Parathyroid adenoma (tissue), 2 donors: ENCODE data around the gene EXOC3.

Experiments used
- H2AFZ ChIP-seq: fragments of 300-600 bp; sonication (generic); one replicate; pipeline ENCODE4 v1.7.0; 2017; ENCODE audit warnings: antibody characterized with exemption, mild to moderate bottlenecking
- H3K27ac ChIP-seq: fragments of 300-600 bp; sonication (generic); one replicate; pipeline ENCODE4 v1.7.0; 2017
- H3K27me3 ChIP-seq: fragments of 300-600 bp; sonication (generic); one replicate; pipeline ENCODE4 v1.7.0; 2017; ENCODE audit warnings: low read length; ENCODE audit not compliant: control insufficient read depth, insufficient read depth
- H3K36me3 ChIP-seq: fragments of 300-600 bp; sonication (generic); one replicate; pipeline ENCODE4 v1.7.0; 2017; ENCODE audit warnings: low read length; ENCODE audit not compliant: control insufficient read depth, insufficient read depth
- H3K4me1 ChIP-seq: fragments of 300-600 bp; sonication (generic); one replicate; pipeline ENCODE4 v1.7.0; 2017; ENCODE audit warnings: control low read depth
- H3K4me2 ChIP-seq: fragments of 300-600 bp; sonication (generic); one replicate; pipeline ENCODE4 v1.7.0; 2017; ENCODE audit warnings: low read length
- H3K4me3 ChIP-seq: fragments of 300-600 bp; sonication (generic); one replicate; pipeline ENCODE4 v1.7.0; 2017; ENCODE audit warnings: low read depth, low read length
- H3K79me2 ChIP-seq: fragments of 300-600 bp; sonication (generic); one replicate; pipeline ENCODE4 v1.7.0; 2017; ENCODE audit warnings: control low read depth
- H3K9ac ChIP-seq: fragments of 300-600 bp; sonication (generic); one replicate; pipeline ENCODE4 v1.7.0; 2017; ENCODE audit warnings: mild to moderate bottlenecking
- H3K9me3 ChIP-seq: fragments of 300-600 bp; sonication (generic); one replicate; pipeline ENCODE4 v1.7.0; 2017; ENCODE audit warnings: low read length; ENCODE audit not compliant: control insufficient read depth
- TF ChIP-seq, protein P1 (sequence below): fragments of 300-600 bp; sonication (generic); IDR thresholded peaks from one replicate; pipeline ENCODE4 v1.7.0; 2017; ENCODE audit warnings: antibody characterized with exemption, mild to moderate bottlenecking
- donor health status: primary hyperparathyroidism.

Gene EXOC3

DNA sequence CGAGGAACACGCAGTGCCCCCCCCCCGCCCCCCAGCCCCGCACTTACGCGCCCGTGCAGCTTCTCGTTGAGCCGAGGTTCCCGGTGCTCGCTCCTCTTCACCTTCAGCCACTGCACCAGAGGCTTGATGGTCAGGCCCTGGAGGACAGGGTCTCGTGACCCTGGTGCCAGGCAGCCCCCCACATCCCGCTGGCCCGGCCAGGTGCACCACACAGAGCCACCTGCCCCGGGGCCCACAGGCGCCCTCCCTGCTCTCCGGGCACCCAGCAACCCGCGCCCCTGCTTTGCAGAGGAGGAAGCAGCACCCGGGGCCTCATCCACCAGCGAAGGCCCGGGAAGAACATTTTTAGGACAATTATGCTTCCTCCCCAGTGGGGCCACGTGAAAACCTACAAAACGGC is 39.0 kb downstream of the EXOC3 start:
- Histone ChIP-seq H2AFZ (no peak overlapping the region), H3K36me3 (no peaks in the 10 kb centered on the region), H3K9ac (no peak overlapping the region), H3K27me3 (no peaks in the 10 kb centered on the region), H3K79me2 (no peaks in the 10 kb centered on the region), H3K4me3 (no peak overlapping the region), H3K9me3 (no peaks in the 10 kb centered on the region), H3K4me2 (no peak overlapping the region), H3K27ac (no peak overlapping the region), H3K4me1 (no peaks in the 10 kb centered on the region)
- TF ChIP-seq, protein P1, sequence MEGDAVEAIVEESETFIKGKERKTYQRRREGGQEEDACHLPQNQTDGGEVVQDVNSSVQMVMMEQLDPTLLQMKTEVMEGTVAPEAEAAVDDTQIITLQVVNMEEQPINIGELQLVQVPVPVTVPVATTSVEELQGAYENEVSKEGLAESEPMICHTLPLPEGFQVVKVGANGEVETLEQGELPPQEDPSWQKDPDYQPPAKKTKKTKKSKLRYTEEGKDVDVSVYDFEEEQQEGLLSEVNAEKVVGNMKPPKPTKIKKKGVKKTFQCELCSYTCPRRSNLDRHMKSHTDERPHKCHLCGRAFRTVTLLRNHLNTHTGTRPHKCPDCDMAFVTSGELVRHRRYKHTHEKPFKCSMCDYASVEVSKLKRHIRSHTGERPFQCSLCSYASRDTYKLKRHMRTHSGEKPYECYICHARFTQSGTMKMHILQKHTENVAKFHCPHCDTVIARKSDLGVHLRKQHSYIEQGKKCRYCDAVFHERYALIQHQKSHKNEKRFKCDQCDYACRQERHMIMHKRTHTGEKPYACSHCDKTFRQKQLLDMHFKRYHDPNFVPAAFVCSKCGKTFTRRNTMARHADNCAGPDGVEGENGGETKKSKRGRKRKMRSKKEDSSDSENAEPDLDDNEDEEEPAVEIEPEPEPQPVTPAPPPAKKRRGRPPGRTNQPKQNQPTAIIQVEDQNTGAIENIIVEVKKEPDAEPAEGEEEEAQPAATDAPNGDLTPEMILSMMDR: no peak

DNA sequence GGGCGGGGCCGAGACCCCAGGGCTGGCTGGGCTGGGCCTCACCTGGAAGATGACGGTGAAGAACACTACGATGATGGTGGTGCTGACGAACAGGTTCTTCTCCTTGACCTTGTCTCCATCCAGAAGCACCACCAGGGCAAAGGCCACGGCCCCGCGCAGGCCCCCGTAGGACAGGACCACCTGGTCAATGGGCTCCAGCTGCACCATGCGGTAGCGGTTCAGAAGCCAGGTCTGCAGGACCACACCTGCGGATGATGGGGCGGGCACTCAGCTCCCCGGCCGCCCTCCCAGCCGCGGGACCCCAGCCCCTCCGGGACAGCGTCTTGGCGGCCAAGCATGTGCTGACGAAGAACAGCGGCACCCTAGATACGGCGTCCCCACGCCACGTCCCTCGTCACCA is 39.5 kb downstream of the EXOC3 start:
- Histone ChIP-seq H3K4me2 (no peak overlapping the region), H3K27me3 (no peaks in the 10 kb centered on the region), H3K9ac (no peak overlapping the region), H2AFZ (no peak overlapping the region), H3K79me2 (no peaks in the 10 kb centered on the region), H3K4me3 (no peak overlapping the region), H3K27ac (no peak overlapping the region), H3K4me1 (no peaks in the 10 kb centered on the region), H3K36me3 (no peaks in the 10 kb centered on the region), H3K9me3 (no peaks in the 10 kb centered on the region)
- TF ChIP-seq, protein P1: no peak

DNA sequence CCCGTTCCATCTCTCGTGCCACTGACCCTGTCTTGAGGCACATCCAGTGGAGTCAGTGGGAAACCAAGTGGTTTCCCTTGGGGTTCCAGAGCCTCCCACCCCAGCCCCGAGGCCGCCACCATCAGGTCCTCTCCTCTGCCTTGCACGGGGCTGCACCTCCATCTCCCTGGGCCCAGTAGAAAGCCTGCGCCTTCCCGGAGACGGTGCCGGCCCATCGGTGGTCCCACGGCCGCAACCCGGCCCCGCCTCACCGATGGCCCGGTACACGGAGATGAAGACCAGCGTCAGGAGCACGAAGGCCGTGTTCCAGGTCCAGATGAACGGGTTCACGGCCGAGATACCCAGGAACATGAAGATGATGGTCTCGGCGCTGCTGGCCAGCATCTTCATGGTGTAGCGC is 40.0 kb downstream of the EXOC3 start:
- Histone ChIP-seq H3K27ac (no peak overlapping the region), H3K4me2 (no peak overlapping the region), H3K4me3 (no peak overlapping the region), H3K9ac (no peak overlapping the region), H3K9me3 (no peaks in the 10 kb centered on the region), H3K36me3 (no peaks in the 10 kb centered on the region), H3K79me2 (no peaks in the 10 kb centered on the region), H3K27me3 (no peaks in the 10 kb centered on the region), H3K4me1 (no peaks in the 10 kb centered on the region), H2AFZ (no peak overlapping the region)
- TF ChIP-seq, protein P1: no peak

DNA sequence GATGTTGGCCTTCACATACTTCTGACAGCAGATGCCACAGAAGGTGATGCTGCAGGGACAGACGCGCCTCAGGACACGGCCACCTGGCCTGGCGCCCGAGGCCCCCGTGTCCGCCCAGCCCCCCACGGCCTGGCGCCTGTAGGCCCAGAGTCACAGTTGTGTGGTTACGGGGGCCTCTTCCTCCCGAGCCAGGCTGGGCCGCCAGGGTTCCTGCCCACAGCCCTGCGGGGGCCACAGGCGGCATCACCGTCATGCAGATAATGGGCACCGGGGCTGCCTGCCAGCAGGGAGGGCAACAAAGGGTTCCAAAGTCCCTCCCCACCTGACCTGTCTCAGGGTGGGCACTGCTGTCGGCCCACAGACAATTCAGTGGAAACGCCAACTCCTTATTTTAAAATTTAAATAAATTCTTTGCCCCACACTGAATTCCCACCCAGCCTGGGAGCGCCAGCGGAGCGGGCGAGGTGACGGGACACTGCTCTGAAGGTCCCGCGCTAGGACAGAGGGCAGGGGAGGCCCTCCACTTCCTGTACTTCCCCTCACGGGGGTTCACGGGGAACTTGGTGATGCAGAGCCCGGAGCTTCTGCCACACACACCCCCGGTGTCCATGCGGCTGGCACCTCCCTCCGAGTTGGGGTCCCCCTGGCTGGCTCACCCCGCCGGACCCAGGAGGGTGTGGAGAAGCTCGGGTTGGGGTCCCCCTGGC is 40.6 kb downstream of the EXOC3 start:
- no peak overlapping the region for H3K4me2 ChIP-seq
- no peak overlapping the region for H3K9ac ChIP-seq
- no peaks in the 10 kb centered on the region for H3K4me1 ChIP-seq
- no peak overlapping the region for H2AFZ ChIP-seq
- no peaks in the 10 kb centered on the region for H3K36me3 ChIP-seq
- H3K79me2 ChIP-seq: no peaks in the 10 kb centered on the region
- H3K4me3 ChIP-seq: no peak overlapping the region
- H3K27ac ChIP-seq: no peak overlapping the region
- no peaks in the 10 kb centered on the region for H3K27me3 ChIP-seq
- TF ChIP-seq, protein P1: no peak
- H3K9me3 ChIP-seq: no peaks in the 10 kb centered on the region

DNA sequence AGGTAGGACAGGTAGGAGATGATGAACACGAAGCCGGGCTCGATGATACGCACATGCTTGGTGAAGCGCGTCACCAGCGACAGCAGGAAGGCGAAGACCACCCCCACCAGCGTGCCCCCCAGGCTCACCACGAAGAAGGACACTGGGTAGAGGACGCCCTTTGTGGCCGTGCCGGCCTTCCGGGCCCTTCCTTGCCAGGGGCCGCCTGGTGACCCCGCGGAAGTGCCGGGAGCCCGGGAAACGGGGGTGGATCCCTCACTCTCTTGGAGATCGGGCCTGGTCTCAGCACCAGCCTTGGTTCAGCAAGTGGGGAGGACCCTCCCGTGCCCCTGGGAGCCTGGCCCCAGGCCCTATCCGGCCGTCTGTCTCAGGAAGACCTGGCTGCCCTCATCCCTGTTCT is 41.6 kb downstream of the EXOC3 start:
- Histone ChIP-seq H3K4me1 (no peaks in the 10 kb centered on the region), H3K4me2 (no peak overlapping the region), H3K27me3 (no peaks in the 10 kb centered on the region), H3K9ac (no peak overlapping the region), H3K36me3 (no peaks in the 10 kb centered on the region), H2AFZ (no peak overlapping the region), H3K4me3 (no peak overlapping the region), H3K79me2 (no peaks in the 10 kb centered on the region), H3K27ac (no peak overlapping the region), H3K9me3 (no peaks in the 10 kb centered on the region)
- TF ChIP-seq, protein P1: no peak
